GM12878 (cell line): ENCODE data around the gene BAZ1B. TPM values are rescaled to one million over a fixed set of nuclear protein-coding genes. Genes with fewer than 3 reads are reported as not detected.

Source experiments
- ATAC-seq: fragments of 200-7000 bp; cut with Tn5 transposase; 3 replicates; pipeline ENCODE4 v1.9.1; 2020; ENCODE audit warnings: mild to moderate bottlenecking, moderate library complexity
- BruUV-seq: library from RNA; stranded (reverse); fragments of 400-500 nt; replicated peaks from 2 replicates; lab custom pipeline; 2021; lab: Mats Ljungman, UMichigan
- CTCF ChIA-PET: fragments of 300-600 bp; sonication (Branson Sonifier 250); formaldehyde crosslinking; extraction: SDS; loops from one replicate; lab custom pipeline; 2021; ENCODE audit warnings: inconsistent platforms; lab: Yijun Ruan, JAX
- POLR2A ChIA-PET: fragments of 350-600 bp; formaldehyde crosslinking; extraction: SDS; loops from one replicate; lab custom pipeline; 2021; ENCODE audit warnings: inconsistent platforms; lab: Charles Lee
- RAD21 ChIA-PET: fragments of 300-600 bp; sonication (Branson Sonifier 250); formaldehyde crosslinking; loops from one replicate; lab custom pipeline; 2023; ENCODE audit warnings: antibody characterized with exemption; ENCODE audit not compliant: unreplicated experiment; lab: Charles Lee
- SMC1A ChIA-PET: fragments of 300-600 bp; sonication (Branson Sonifier 250); formaldehyde crosslinking; loops from one replicate; lab custom pipeline; 2023; ENCODE audit not compliant: unreplicated experiment, uncharacterized antibody; lab: Charles Lee
- DNase-seq: peaks from one replicate; pipeline ENCODE4 v3.0.0-alpha.2; 2011; ENCODE audit warnings: low read depth, low spot score
- FAIRE-seq: peaks from 3 replicates; lab custom pipeline; 2011; peaks lifted over from hg19 to GRCh38; lab: Jason Lieb, UNC
- H2AFZ ChIP-seq: 2 replicates; pipeline ENCODE4 v1.6.0; 2011; ENCODE audit warnings: low read depth, low read length, control low read depth; ENCODE audit not compliant: control insufficient read depth
- H3K27ac ChIP-seq: 2 replicates; pipeline ENCODE4 v1.5.1; 2011; ENCODE audit warnings: control low read depth; ENCODE audit not compliant: control insufficient read depth, insufficient read depth
- H3K27me3 ChIP-seq, 2 experiments: replicated peaks in 1 of 2; 2 replicates each; pipeline versions ENCODE4 v1.6.0 to v1.6.1; 2011; ENCODE audit warnings: low read length in 1 of 2; ENCODE audit not compliant: control insufficient read depth in 2 of 2, insufficient read depth in 2 of 2
- H3K36me3 ChIP-seq, 2 experiments: 2 replicates each; pipeline ENCODE4 v1.5.1; 2011; ENCODE audit warnings: low read length in 1 of 2; ENCODE audit not compliant: control insufficient read depth in 2 of 2, insufficient read depth in 2 of 2
- H3K4me1 ChIP-seq: 2 replicates; pipeline ENCODE4 v1.6.1; 2011; ENCODE audit warnings: mild to moderate bottlenecking, low read length, moderate library complexity, mixed read lengths; ENCODE audit not compliant: control insufficient read depth, insufficient read depth
- H3K4me2 ChIP-seq: 2 replicates; pipeline ENCODE4 v1.6.0; 2011; ENCODE audit warnings: control low read depth; ENCODE audit not compliant: control insufficient read depth, insufficient read depth
- H3K4me3 ChIP-seq: fragments of 200-600 bp; sonication (generic); 2 replicates; pipeline ENCODE4 v1.5.1; 2016
- H3K79me2 ChIP-seq: 2 replicates; pipeline ENCODE4 v1.6.0; 2011; ENCODE audit warnings: low read length; ENCODE audit not compliant: control insufficient read depth, insufficient read depth
- H3K9ac ChIP-seq: 2 replicates; pipeline ENCODE4 v1.8.0; 2011; ENCODE audit warnings: low read length, control low read depth, mixed read lengths; ENCODE audit not compliant: control insufficient read depth, insufficient read depth
- H3K9me3 ChIP-seq: replicated peaks from 3 replicates; pipeline ENCODE4 v1.5.1; 2011; ENCODE audit warnings: mild to moderate bottlenecking, low read length; ENCODE audit not compliant: control insufficient read depth, insufficient read depth
- H4K20me1 ChIP-seq: 2 replicates; pipeline ENCODE4 v1.6.0; 2011; ENCODE audit not compliant: control insufficient read depth, insufficient read depth
- ATF2 ChIP-seq: IDR thresholded peaks from 2 replicates; pipeline ENCODE4 v1.6.1; 2012; ENCODE audit warnings: low read length, inconsistent platforms
- BACH1 ChIP-seq: fragments of 450-650 bp; IDR thresholded peaks from 2 replicates; pipeline ENCODE4 v1.6.1; 2017; ENCODE audit warnings: mild to moderate bottlenecking, borderline replicate concordance
- BMI1 ChIP-seq: fragments of 450-650 bp; IDR thresholded peaks from 2 replicates; pipeline ENCODE4 v1.6.1; 2016; ENCODE audit warnings: mild to moderate bottlenecking, moderate library complexity, borderline replicate concordance
- CBFB ChIP-seq: IDR thresholded peaks from 2 replicates; pipeline ENCODE4 v1.6.1; 2016; ENCODE audit warnings: antibody characterized with exemption, low read depth
- CEBPB ChIP-seq, 2 experiments: fragments of 150-350 bp in 1 of 2; IDR thresholded peaks; 2 replicates each; pipeline ENCODE4 v1.6.1; 2012 to 2014; ENCODE audit warnings: low read depth in 2 of 2, low read length in 2 of 2, borderline replicate concordance in 1 of 2, inconsistent platforms in 1 of 2
- HSF1 ChIP-seq: fragments of 150-350 bp; IDR thresholded peaks from 2 replicates; pipeline ENCODE4 v1.6.1; 2014; ENCODE audit warnings: mild to moderate bottlenecking, low read depth, low read length
- MYC ChIP-seq: IDR thresholded peaks from 2 replicates; pipeline ENCODE4 v1.6.1; 2011; ENCODE audit warnings: mild to moderate bottlenecking, low read length, moderate library complexity, inconsistent platforms; ENCODE audit not compliant: insufficient read depth, insufficient replicate concordance, insufficient read length, severe bottlenecking
- NFYA ChIP-seq: IDR thresholded peaks from 2 replicates; pipeline ENCODE4 v1.6.1; 2011; ENCODE audit warnings: low read depth, mild to moderate bottlenecking, low read length, improper control_type of control experiment, borderline replicate concordance
- NR2F1 ChIP-seq: fragments of 450-650 bp; conservative IDR thresholded peaks from 2 replicates; pipeline ENCODE4 v1.6.1; 2017; ENCODE audit warnings: mild to moderate bottlenecking
- SMARCA5 ChIP-seq: fragments of 450-650 bp; IDR thresholded peaks from 2 replicates; pipeline ENCODE4 v1.6.1; 2017; ENCODE audit warnings: mild to moderate bottlenecking
- SRF ChIP-seq, 2 experiments: IDR thresholded peaks; 2 replicates each; pipeline ENCODE4 v1.6.1; 2011; ENCODE audit warnings: low read depth in 2 of 2, low read length in 2 of 2, mild to moderate bottlenecking in 1 of 2, moderate library complexity in 1 of 2
- STAT1 ChIP-seq: fragments of 450-650 bp; conservative IDR thresholded peaks from 2 replicates; pipeline ENCODE4 v1.6.1; 2014; ENCODE audit warnings: antibody characterized with exemption, mild to moderate bottlenecking
- SUPT20H ChIP-seq: IDR thresholded peaks from 2 replicates; pipeline ENCODE4 v1.6.1; 2011; ENCODE audit warnings: low read depth, mild to moderate bottlenecking, low read length, moderate library complexity, borderline replicate concordance; ENCODE audit not compliant: control insufficient read depth
- WRNIP1 ChIP-seq: IDR thresholded peaks from 2 replicates; pipeline ENCODE4 v1.6.1; 2011; ENCODE audit warnings: low read depth, low read length, improper control_type of control experiment, borderline replicate concordance
- ZBTB4 ChIP-seq: fragments of 450-650 bp; formaldehyde crosslinking; IDR thresholded peaks from 2 replicates; pipeline ENCODE4 v1.4.0; 2022; ENCODE audit warnings: mild to moderate bottlenecking, moderate library complexity
- whole genome bisulfite sequencing: methylation state at CpG from one replicate; pipeline ENCODE4 v1.1.6; 2016; ENCODE audit warnings: low lambda C conversion rate; ENCODE audit not compliant: insufficient replicate concordance, insufficient coverage; ENCODE audit errors: missing lambda C conversion rate; 5-methylcytosine and 5-hydroxymethylcytosine counted together
- in situ Hi-C: fragments of 300-500 bp; cut with MboI; formaldehyde crosslinking; loops from 9 replicates; pipeline ENCODE4 v1.14.3; 2018; ENCODE audit warnings: mixed read lengths
- intact Hi-C: fragments of 100-400 bp; cut with micrococcal nuclease; formaldehyde crosslinking; loops from one replicate; pipeline ENCODE4 v1.14.2; 2022; ENCODE audit not compliant: unreplicated experiment
- polyA plus RNA-seq, 11 experiments: library from polyadenylated mRNA; depleted of rRNA in 4 of 11; unstranded in 6 of 11; stranded (reverse) in 5 of 11; fragments of >200 nt; fragmentation: Nextera tagmentation in 4 of 11; fragmentation: Illumina TruSeq in 1 of 11; extraction: Ambion mirVana in 4 of 11; extraction: Trizol in 1 of 11; gene quantifications; 1 replicate in 1 of 11; 2 replicates in 10 of 11; pipeline versions ENCODE4 v1.2.1 to v1.2.3, GENCODE V29; 2011 to 2016; ENCODE audit warnings: inconsistent platforms in 2 of 11, missing spikeins in 2 of 11, low read depth in 1 of 11
- total RNA-seq, 4 experiments: library from RNA; depleted of rRNA in 3 of 4; stranded (reverse); fragments of >200 nt in 3 of 4; fragmentation: Illumina TruSeq in 1 of 4; extraction: Trizol in 1 of 4; gene quantifications; 2 replicates each; pipeline versions ENCODE4 v1.2.1 to v1.2.3, GENCODE V29; 2013 to 2021
- TF ChIP-seq, protein P1 (sequence below): fragments of 450-650 bp; conservative IDR thresholded peaks from 2 replicates; pipeline ENCODE4 v1.6.1; 2017; ENCODE audit warnings: mild to moderate bottlenecking, moderate library complexity

BAZ1B gene
- total and polyA plus RNA-seq, 10 of the 15 experiments (the other 5 are each of a cell fraction or from before 2014, with no cell fraction given): 14.0 to 77.4 (median 36.2) TPM

DNA sequence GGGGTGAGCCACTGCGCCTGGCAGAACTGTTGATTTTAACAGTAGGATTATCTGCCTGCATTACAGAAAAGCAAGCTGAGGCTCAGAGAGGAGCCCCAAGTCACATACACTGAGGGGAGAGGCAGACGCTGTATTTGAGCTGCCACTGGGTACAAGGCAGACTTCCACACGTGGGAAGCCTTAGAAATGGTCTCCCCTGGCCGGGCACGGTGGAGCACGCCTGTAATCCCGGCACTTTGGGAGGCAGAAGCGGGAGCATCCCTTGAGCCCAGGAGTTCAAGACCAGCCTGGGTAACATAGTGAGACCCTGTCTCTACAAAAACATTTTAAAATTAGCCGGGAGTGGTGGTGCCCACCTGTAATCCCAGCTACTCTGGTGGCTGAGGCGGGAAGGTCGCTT lies 89.4 kb downstream of the BAZ1B start:
- Histone ChIP-seq H3K36me3 (no peaks in the 10 kb centered on the region), H3K79me2 (no peaks in the 10 kb centered on the region), H4K20me1 (no peaks in the 10 kb centered on the region), H3K4me1 (no peaks in the 10 kb centered on the region), H3K4me2 (no peak overlapping the region), H3K27me3 (no peaks in the 10 kb centered on the region), H3K4me3 (no peak overlapping the region), H3K9me3 (no peaks in the 10 kb centered on the region), H3K9ac (no peak overlapping the region), H2AFZ (no peak overlapping the region), H3K27ac (no peak overlapping the region)
- WGBS: 71% methylated on average over 11 of the region's 11 CpGs
- ChIA-PET SMC1A (no interaction called here), POLR2A (no interaction called here), RAD21 (interaction anchor here (1.2 kb wide), 1 partner anchor 8 kb away, joined by 4 read pairs; no protein-coding TSS in a partner anchor), CTCF (interaction anchor here (0.5 to 1.0 kb wide), 2 partner anchors 19 to 84 kb away, joined by 3 read pairs; no protein-coding TSS in a partner anchor)
- BruUV-seq: no TSS peak
- FAIRE-seq (no peak), ATAC-seq (no peak), DNase-seq (no peak)
- in situ Hi-C loops: no loop called here
- intact Hi-C loops: no loop called here
- TF ChIP-seq SUPT20H (no peak), MYC (no peak), CEBPB (IDR thresholded peaks at IDR 0.05; ENCODE audit: borderline replicate concordance in 1 of 2, low read depth in 2 of 2, low read length in 2 of 2) (no peak), HSF1 (no peak), BMI1 (no peak), SMARCA5 (no peak), SRF (IDR thresholded peaks at IDR 0.05; ENCODE audit: low read depth in 2 of 2, low read length in 2 of 2) (no peak), BACH1 (no peak), ATF2 (no peak), ZBTB4 (CRISPR knock-in tag) (no peak), STAT1 (no peak), NR2F1 (no peak), NFYA (no peak), WRNIP1 (no peak), CBFB (no peak)
- TF ChIP-seq, protein P1, sequence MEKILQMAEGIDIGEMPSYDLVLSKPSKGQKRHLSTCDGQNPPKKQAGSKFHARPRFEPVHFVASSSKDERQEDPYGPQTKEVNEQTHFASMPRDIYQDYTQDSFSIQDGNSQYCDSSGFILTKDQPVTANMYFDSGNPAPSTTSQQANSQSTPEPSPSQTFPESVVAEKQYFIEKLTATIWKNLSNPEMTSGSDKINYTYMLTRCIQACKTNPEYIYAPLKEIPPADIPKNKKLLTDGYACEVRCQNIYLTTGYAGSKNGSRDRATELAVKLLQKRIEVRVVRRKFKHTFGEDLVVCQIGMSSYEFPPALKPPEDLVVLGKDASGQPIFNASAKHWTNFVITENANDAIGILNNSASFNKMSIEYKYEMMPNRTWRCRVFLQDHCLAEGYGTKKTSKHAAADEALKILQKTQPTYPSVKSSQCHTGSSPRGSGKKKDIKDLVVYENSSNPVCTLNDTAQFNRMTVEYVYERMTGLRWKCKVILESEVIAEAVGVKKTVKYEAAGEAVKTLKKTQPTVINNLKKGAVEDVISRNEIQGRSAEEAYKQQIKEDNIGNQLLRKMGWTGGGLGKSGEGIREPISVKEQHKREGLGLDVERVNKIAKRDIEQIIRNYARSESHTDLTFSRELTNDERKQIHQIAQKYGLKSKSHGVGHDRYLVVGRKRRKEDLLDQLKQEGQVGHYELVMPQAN: no peak
